GM12878 (cell line): Measurements from ENCODE around the gene SPTAN1. TPM values are rescaled to one million over a fixed set of nuclear protein-coding genes. Genes with fewer than 3 reads are reported as not detected.

ENCODE experiments used
- ATAC-seq: fragments of 200-7000 bp; cut with Tn5 transposase; 3 replicates; pipeline ENCODE4 v1.9.1; 2020; ENCODE audit warnings: mild to moderate bottlenecking, moderate library complexity
- BruUV-seq: library from RNA; stranded (reverse); fragments of 400-500 nt; replicated peaks from 2 replicates; lab custom pipeline; 2021; lab: Mats Ljungman, UMichigan
- CTCF ChIA-PET: fragments of 300-600 bp; sonication (Branson Sonifier 250); formaldehyde crosslinking; extraction: SDS; loops from one replicate; lab custom pipeline; 2021; ENCODE audit warnings: inconsistent platforms; lab: Yijun Ruan, JAX
- POLR2A ChIA-PET: fragments of 350-600 bp; formaldehyde crosslinking; extraction: SDS; loops from one replicate; lab custom pipeline; 2021; ENCODE audit warnings: inconsistent platforms; lab: Charles Lee
- RAD21 ChIA-PET: fragments of 300-600 bp; sonication (Branson Sonifier 250); formaldehyde crosslinking; loops from one replicate; lab custom pipeline; 2023; ENCODE audit warnings: antibody characterized with exemption; ENCODE audit not compliant: unreplicated experiment; lab: Charles Lee
- SMC1A ChIA-PET: fragments of 300-600 bp; sonication (Branson Sonifier 250); formaldehyde crosslinking; loops from one replicate; lab custom pipeline; 2023; ENCODE audit not compliant: unreplicated experiment, uncharacterized antibody; lab: Charles Lee
- DNase-seq: peaks from one replicate; pipeline ENCODE4 v3.0.0-alpha.2; 2011; ENCODE audit warnings: low read depth, low spot score
- FAIRE-seq: peaks from 3 replicates; lab custom pipeline; 2011; peaks lifted over from hg19 to GRCh38; lab: Jason Lieb, UNC
- H2AFZ ChIP-seq: 2 replicates; pipeline ENCODE4 v1.6.0; 2011; ENCODE audit warnings: low read depth, low read length, control low read depth; ENCODE audit not compliant: control insufficient read depth
- H3K27ac ChIP-seq: 2 replicates; pipeline ENCODE4 v1.5.1; 2011; ENCODE audit warnings: control low read depth; ENCODE audit not compliant: control insufficient read depth, insufficient read depth
- H3K27me3 ChIP-seq, 2 experiments: replicated peaks in 1 of 2; 2 replicates each; pipeline versions ENCODE4 v1.6.0 to v1.6.1; 2011; ENCODE audit warnings: low read length in 1 of 2; ENCODE audit not compliant: control insufficient read depth in 2 of 2, insufficient read depth in 2 of 2
- H3K36me3 ChIP-seq, 2 experiments: 2 replicates each; pipeline ENCODE4 v1.5.1; 2011; ENCODE audit warnings: low read length in 1 of 2; ENCODE audit not compliant: control insufficient read depth in 2 of 2, insufficient read depth in 2 of 2
- H3K4me1 ChIP-seq: 2 replicates; pipeline ENCODE4 v1.6.1; 2011; ENCODE audit warnings: mild to moderate bottlenecking, low read length, moderate library complexity, mixed read lengths; ENCODE audit not compliant: control insufficient read depth, insufficient read depth
- H3K4me2 ChIP-seq: 2 replicates; pipeline ENCODE4 v1.6.0; 2011; ENCODE audit warnings: control low read depth; ENCODE audit not compliant: control insufficient read depth, insufficient read depth
- H3K4me3 ChIP-seq: fragments of 200-600 bp; sonication (generic); 2 replicates; pipeline ENCODE4 v1.5.1; 2016
- H3K79me2 ChIP-seq: 2 replicates; pipeline ENCODE4 v1.6.0; 2011; ENCODE audit warnings: low read length; ENCODE audit not compliant: control insufficient read depth, insufficient read depth
- H3K9ac ChIP-seq: 2 replicates; pipeline ENCODE4 v1.8.0; 2011; ENCODE audit warnings: low read length, control low read depth, mixed read lengths; ENCODE audit not compliant: control insufficient read depth, insufficient read depth
- H3K9me3 ChIP-seq: replicated peaks from 3 replicates; pipeline ENCODE4 v1.5.1; 2011; ENCODE audit warnings: mild to moderate bottlenecking, low read length; ENCODE audit not compliant: control insufficient read depth, insufficient read depth
- H4K20me1 ChIP-seq: 2 replicates; pipeline ENCODE4 v1.6.0; 2011; ENCODE audit not compliant: control insufficient read depth, insufficient read depth
- ATF3 ChIP-seq: IDR thresholded peaks from 2 replicates; pipeline ENCODE4 v1.6.1; 2011; ENCODE audit warnings: low read depth, mild to moderate bottlenecking, low read length, moderate library complexity, borderline replicate concordance; ENCODE audit errors: extremely low read depth
- BCL11A ChIP-seq: IDR thresholded peaks from 2 replicates; pipeline ENCODE4 v1.6.1; 2011; ENCODE audit warnings: low read depth, low read length
- CBX5 ChIP-seq: sonication (generic); IDR thresholded peaks from 2 replicates; pipeline ENCODE4 v1.6.1; 2016; ENCODE audit warnings: low read depth, moderate library complexity, mild to moderate bottlenecking, inconsistent platforms
- E2F8 ChIP-seq: fragments of 450-650 bp; IDR thresholded peaks from 2 replicates; pipeline ENCODE4 v1.6.1; 2018; ENCODE audit warnings: mild to moderate bottlenecking, low read depth, moderate library complexity; ENCODE audit not compliant: partially characterized antibody
- EGR1 ChIP-seq, 2 experiments: IDR thresholded peaks; 1 replicate in 1 of 2; 2 replicates in 1 of 2; pipeline ENCODE4 v1.6.1; 2011 to 2012; ENCODE audit warnings: low read depth in 2 of 2, low read length in 2 of 2, borderline replicate concordance in 1 of 2, mild to moderate bottlenecking in 1 of 2, moderate library complexity in 1 of 2
- JUNB ChIP-seq: IDR thresholded peaks from 2 replicates; pipeline ENCODE4 v1.6.1; 2016; ENCODE audit warnings: antibody characterized with exemption, mild to moderate bottlenecking
- NBN ChIP-seq: fragments of 450-650 bp; IDR thresholded peaks from 2 replicates; pipeline ENCODE4 v1.6.1; 2016
- RFX5 ChIP-seq: IDR thresholded peaks from 2 replicates; pipeline ENCODE4 v1.6.1; 2011; ENCODE audit warnings: low read depth, low read length, improper control_type of control experiment
- SUZ12 ChIP-seq: fragments of 200-600 bp; sonication (generic); IDR thresholded peaks from one replicate; pipeline ENCODE4 v1.6.1; 2018; ENCODE audit warnings: antibody characterized with exemption, mild to moderate bottlenecking; ENCODE audit not compliant: unreplicated experiment
- USF2 ChIP-seq: IDR thresholded peaks from 2 replicates; pipeline ENCODE4 v1.6.1; 2011; ENCODE audit warnings: low read depth, low read length, improper control_type of control experiment, borderline replicate concordance
- ZNF24 ChIP-seq: fragments of 450-650 bp; IDR thresholded peaks from 2 replicates; pipeline ENCODE4 v1.6.1; 2017; ENCODE audit warnings: antibody characterized with exemption, mild to moderate bottlenecking
- WGBS: methylation state at CpG from one replicate; pipeline ENCODE4 v1.1.6; 2016; ENCODE audit warnings: low lambda C conversion rate; ENCODE audit not compliant: insufficient replicate concordance, insufficient coverage; ENCODE audit errors: missing lambda C conversion rate; 5-methylcytosine and 5-hydroxymethylcytosine counted together
- in situ Hi-C: fragments of 300-500 bp; cut with MboI; formaldehyde crosslinking; loops from 9 replicates; pipeline ENCODE4 v1.14.3; 2018; ENCODE audit warnings: mixed read lengths
- intact Hi-C: fragments of 100-400 bp; cut with micrococcal nuclease; formaldehyde crosslinking; loops from one replicate; pipeline ENCODE4 v1.14.2; 2022; ENCODE audit not compliant: unreplicated experiment
- polyA plus RNA-seq, 11 experiments: library from polyadenylated mRNA; depleted of rRNA in 4 of 11; unstranded in 6 of 11; stranded (reverse) in 5 of 11; fragments of >200 nt; fragmentation: Nextera tagmentation in 4 of 11; fragmentation: Illumina TruSeq in 1 of 11; extraction: Ambion mirVana in 4 of 11; extraction: Trizol in 1 of 11; gene quantifications; 1 replicate in 1 of 11; 2 replicates in 10 of 11; pipeline versions ENCODE4 v1.2.1 to v1.2.3, GENCODE V29; 2011 to 2016; ENCODE audit warnings: inconsistent platforms in 2 of 11, missing spikeins in 2 of 11, low read depth in 1 of 11
- total RNA-seq, 4 experiments: library from RNA; depleted of rRNA in 3 of 4; stranded (reverse); fragments of >200 nt in 3 of 4; fragmentation: Illumina TruSeq in 1 of 4; extraction: Trizol in 1 of 4; gene quantifications; 2 replicates each; pipeline versions ENCODE4 v1.2.1 to v1.2.3, GENCODE V29; 2013 to 2021
- TF ChIP-seq, protein P1 (sequence below): fragments of 450-650 bp; IDR thresholded peaks from 2 replicates; pipeline ENCODE4 v1.6.1; 2017; ENCODE audit warnings: low read depth, mild to moderate bottlenecking, moderate library complexity
- TF ChIP-seq, protein P2 (sequence below): fragments of 450-650 bp; IDR thresholded peaks from 2 replicates; pipeline ENCODE4 v1.6.1; 2017; ENCODE audit warnings: mild to moderate bottlenecking

The SPTAN1 gene
- total and polyA plus RNA-seq, 10 of the 15 experiments (the other 5 are each of a cell fraction or from before 2014, with no cell fraction given), result 18.7 to 156 (median 73.6) TPM

- no peak for DNase-seq
- 97% methylated on average over 3 of the region's 3 CpGs for WGBS
- ATAC-seq, result no peak
- Histone ChIP-seq H3K9ac (no peak overlapping the region), H2AFZ (no peak overlapping the region), H3K9me3 (no peaks in the 10 kb centered on the region), H3K4me3 (no peak overlapping the region), H3K79me2 (no peaks in the 10 kb centered on the region), H3K27ac (no peak overlapping the region)
- ChIA-PET CTCF (interaction anchor here (0.6 to 1.5 kb wide), 4 partner anchors 97 to 522 kb away, joined by 3 to 6 read pairs (median 4); no protein-coding TSS in a partner anchor), SMC1A (interaction anchor here (1.2 kb wide), 1 partner anchor 25 kb away, joined by 3 read pairs; no protein-coding TSS in a partner anchor)
- FAIRE-seq, result no peak
- TF ChIP-seq ATF3 (no peak), JUNB (no peak), NBN (no peak), USF2 (no peak), SUZ12 (no peak), EGR1 (IDR thresholded peaks at IDR 0.05; ENCODE audit: borderline replicate concordance in 1 of 2, low read depth in 2 of 2, low read length in 2 of 2) (no peak), E2F8 (no peak), CBX5 (no peak), BCL11A (no peak), ZNF24 (no peak), RFX5 (no peak)
- TF ChIP-seq, protein P1, sequence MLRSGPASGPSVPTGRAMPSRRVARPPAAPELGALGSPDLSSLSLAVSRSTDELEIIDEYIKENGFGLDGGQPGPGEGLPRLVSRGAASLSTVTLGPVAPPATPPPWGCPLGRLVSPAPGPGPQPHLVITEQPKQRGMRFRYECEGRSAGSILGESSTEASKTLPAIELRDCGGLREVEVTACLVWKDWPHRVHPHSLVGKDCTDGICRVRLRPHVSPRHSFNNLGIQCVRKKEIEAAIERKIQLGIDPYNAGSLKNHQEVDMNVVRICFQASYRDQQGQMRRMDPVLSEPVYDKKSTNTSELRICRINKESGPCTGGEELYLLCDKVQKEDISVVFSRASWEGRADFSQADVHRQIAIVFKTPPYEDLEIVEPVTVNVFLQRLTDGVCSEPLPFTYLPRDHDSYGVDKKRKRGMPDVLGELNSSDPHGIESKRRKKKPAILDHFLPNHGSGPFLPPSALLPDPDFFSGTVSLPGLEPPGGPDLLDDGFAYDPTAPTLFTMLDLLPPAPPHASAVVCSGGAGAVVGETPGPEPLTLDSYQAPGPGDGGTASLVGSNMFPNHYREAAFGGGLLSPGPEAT, result no peak
- TF ChIP-seq, protein P2, sequence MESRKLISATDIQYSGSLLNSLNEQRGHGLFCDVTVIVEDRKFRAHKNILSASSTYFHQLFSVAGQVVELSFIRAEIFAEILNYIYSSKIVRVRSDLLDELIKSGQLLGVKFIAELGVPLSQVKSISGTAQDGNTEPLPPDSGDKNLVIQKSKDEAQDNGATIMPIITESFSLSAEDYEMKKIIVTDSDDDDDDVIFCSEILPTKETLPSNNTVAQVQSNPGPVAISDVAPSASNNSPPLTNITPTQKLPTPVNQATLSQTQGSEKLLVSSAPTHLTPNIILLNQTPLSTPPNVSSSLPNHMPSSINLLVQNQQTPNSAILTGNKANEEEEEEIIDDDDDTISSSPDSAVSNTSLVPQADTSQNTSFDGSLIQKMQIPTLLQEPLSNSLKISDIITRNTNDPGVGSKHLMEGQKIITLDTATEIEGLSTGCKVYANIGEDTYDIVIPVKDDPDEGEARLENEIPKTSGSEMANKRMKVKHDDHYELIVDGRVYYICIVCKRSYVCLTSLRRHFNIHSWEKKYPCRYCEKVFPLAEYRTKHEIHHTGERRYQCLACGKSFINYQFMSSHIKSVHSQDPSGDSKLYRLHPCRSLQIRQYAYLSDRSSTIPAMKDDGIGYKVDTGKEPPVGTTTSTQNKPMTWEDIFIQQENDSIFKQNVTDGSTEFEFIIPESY, result no peak
- TF ChIP-seq, all 136 proteins: peak for 0
- BruUV-seq, result no TSS peak
- intact Hi-C loops, result no loop called here
- H3K4me2 ChIP-seq, result no peak overlapping the region
- POLR2A ChIA-PET, result interaction anchor here (1.0 kb wide), 1 partner anchor 26 kb away, joined by 3 read pairs; no protein-coding TSS in a partner anchor
- H4K20me1 ChIP-seq, result no peaks in the 10 kb centered on the region
- H3K36me3 ChIP-seq, result peaks cover 16 to 40% of the 10 kb centered on the region in 2 experiments
- RAD21 ChIA-PET, result interaction anchor here (1.0 kb wide), 1 partner anchor 240 kb away, joined by 3 read pairs; the partner anchor contains the start of gene URM1
- in situ Hi-C loops, result no loop called here
- H3K4me1 ChIP-seq, result no peaks in the 10 kb centered on the region
- no peaks in the 10 kb centered on the region for H3K27me3 ChIP-seq
Observed at GRCh38 chr9:128610897-128611296, 58.5 kb downstream of the SPTAN1 start.
